ENCODE results near the gene PDGFRB.

DNA sequence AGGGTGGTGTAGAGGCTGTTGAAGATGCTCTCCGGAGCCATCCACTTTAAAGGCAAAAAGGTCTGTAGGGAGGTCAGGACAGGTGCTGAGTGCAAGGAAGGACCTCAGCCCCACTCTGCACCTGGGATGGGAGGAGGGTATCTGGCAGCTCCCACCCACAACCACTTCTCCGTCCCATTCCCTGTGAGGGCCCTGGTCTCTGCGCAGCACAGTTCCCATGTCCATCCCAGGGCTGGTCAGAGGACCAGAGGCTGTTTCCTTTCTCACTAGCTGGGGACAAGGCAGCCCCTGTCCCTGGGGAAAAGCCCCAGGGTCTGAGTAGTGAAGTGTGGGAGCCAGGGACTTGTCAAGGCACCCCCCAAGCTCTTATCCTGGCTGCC is 35.6 kb downstream of the PDGFRB start:
- TF ChIP-seq, protein P1, sequence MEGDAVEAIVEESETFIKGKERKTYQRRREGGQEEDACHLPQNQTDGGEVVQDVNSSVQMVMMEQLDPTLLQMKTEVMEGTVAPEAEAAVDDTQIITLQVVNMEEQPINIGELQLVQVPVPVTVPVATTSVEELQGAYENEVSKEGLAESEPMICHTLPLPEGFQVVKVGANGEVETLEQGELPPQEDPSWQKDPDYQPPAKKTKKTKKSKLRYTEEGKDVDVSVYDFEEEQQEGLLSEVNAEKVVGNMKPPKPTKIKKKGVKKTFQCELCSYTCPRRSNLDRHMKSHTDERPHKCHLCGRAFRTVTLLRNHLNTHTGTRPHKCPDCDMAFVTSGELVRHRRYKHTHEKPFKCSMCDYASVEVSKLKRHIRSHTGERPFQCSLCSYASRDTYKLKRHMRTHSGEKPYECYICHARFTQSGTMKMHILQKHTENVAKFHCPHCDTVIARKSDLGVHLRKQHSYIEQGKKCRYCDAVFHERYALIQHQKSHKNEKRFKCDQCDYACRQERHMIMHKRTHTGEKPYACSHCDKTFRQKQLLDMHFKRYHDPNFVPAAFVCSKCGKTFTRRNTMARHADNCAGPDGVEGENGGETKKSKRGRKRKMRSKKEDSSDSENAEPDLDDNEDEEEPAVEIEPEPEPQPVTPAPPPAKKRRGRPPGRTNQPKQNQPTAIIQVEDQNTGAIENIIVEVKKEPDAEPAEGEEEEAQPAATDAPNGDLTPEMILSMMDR (IDR thresholded peaks at IDR 0.05): no peak
- TF ChIP-seq POLR2AphosphoS5 (IDR thresholded peaks at IDR 0.05; ENCODE audit: insufficient read depth in 1 of 2, low read depth in 1 of 2): no peak

Measured in vagina (tissue), 2 donors.